AG04449 (cell line): ENCODE results near the gene RNF39.
A peak's percentile ranks its signal among the peaks of the same experiment; 100 is the strongest.

ENCODE experiments used
- CTCF ChIA-PET: fragments of 350-600 bp; formaldehyde crosslinking; extraction: SDS; loops from one replicate; lab custom pipeline; 2021; ENCODE audit warnings: antibody characterized with exemption; lab: Yijun Ruan, JAX
- POLR2A ChIA-PET: fragments of 400-600, 350-600 bp; formaldehyde crosslinking; extraction: SDS; loops from one replicate; lab custom pipeline; 2020; ENCODE audit warnings: antibody characterized with exemption, inconsistent platforms; lab: Yijun Ruan, JAX
- DNase-seq: peaks from one replicate; pipeline ENCODE4 v3.0.0-alpha.2; 2010; ENCODE audit warnings: low read depth, low spot score
- H3K4me3 ChIP-seq: 2 replicates; pipeline ENCODE4 v1.5.1; 2011; ENCODE audit warnings: low read depth, mild to moderate bottlenecking, control low read depth, low read length
- CTCF ChIP-seq: IDR thresholded peaks from one replicate; pipeline ENCODE4 v1.5.1; 2011; ENCODE audit warnings: mild to moderate bottlenecking, moderate library complexity, low read length, control low read depth, inconsistent platforms; ENCODE audit not compliant: insufficient read depth; ENCODE audit errors: missing control alignments

RNF39 gene

GRCh38 chr6:30102970-30103871 lies 27.7 kb upstream of the RNF39 start:
- peak; percentile 45 for DNase-seq
- TF ChIP-seq CTCF, result peak; percentile 86
- peak overlapping the region; percentile 56 for H3K4me3 ChIP-seq
- ChIA-PET CTCF (interaction anchor here (0.7 to 22.6 kb wide), 30 partner anchors 9 to 294 kb away, joined by 3 to 444 read pairs (median 5); partner anchors contain the start of genes TRIM31 and TRIM40), POLR2A (no interaction called here)

- CTCF ChIA-PET, result interaction anchor here (0.7 to 22.6 kb wide), 29 partner anchors 8 to 295 kb away, joined by 3 to 444 read pairs (median 6); partner anchors contain the start of genes POLR1H, PPP1R11 and TRIM40
- H3K4me3 ChIP-seq, result peak overlapping the region; percentile 53
- POLR2A ChIA-PET, result interaction anchor here (1.1 kb wide), 1 partner anchor 11 kb away, joined by 4 read pairs; no protein-coding TSS in a partner anchor
- no peak for DNase-seq
- TF ChIP-seq CTCF, result no peak
Measured at GRCh38 chr6:30102414-30102969, 26.9 kb upstream of the RNF39 start.

- TF ChIP-seq CTCF, result no peak
- POLR2A ChIA-PET, result interaction anchor here (1.1 kb wide), 1 partner anchor 10 kb away, joined by 4 read pairs; no protein-coding TSS in a partner anchor
- CTCF ChIA-PET, result interaction anchor here (0.6 to 22.6 kb wide), 17 partner anchors 8 to 298 kb away, joined by 3 to 444 read pairs (median 4); partner anchors contain the start of genes POLR1H, PPP1R11 and TRIM40
- no peak for DNase-seq
- H3K4me3 ChIP-seq, result peak overlapping the region; percentile 53
Measured at GRCh38 chr6:30101444-30102413, 26.2 kb upstream of the RNF39 start.

GRCh38 chr6:30100585-30101443 lies 25.2 kb upstream of the RNF39 start:
- POLR2A ChIA-PET, result no interaction called here

More at GRCh38 chr6:30100585-30101443, 25.2 kb upstream of the RNF39 start:
- TF ChIP-seq CTCF, result no peak
- peak overlapping the region; percentile 27 for H3K4me3 ChIP-seq
- CTCF ChIA-PET, result interaction anchor here (0.7 to 22.6 kb wide), 11 partner anchors 9 to 299 kb away, joined by 3 to 444 read pairs (median 4); partner anchors contain the start of genes POLR1H, PPP1R11 and TRIM40
- DNase-seq, result no peak
